Kidney (tissue), 14 donors: Measurements from ENCODE around the gene TBC1D9B. TPM values are rescaled to one million over a fixed set of nuclear protein-coding genes. Genes with fewer than 3 reads are reported as not detected.

Experiments used
- DNase-seq, 5 donors: peaks; one replicate each; pipeline ENCODE4 v3.0.0-alpha.2; 2013 to 2020
- FAIRE-seq: peaks from 2 replicates; lab custom pipeline; 2012; peaks lifted over from hg19 to GRCh38; lab: Jason Lieb, UNC
- H3K27ac ChIP-seq, 2 donors: one replicate each; pipeline ENCODE4 v1.7.0; 2013; ENCODE audit warnings: low read depth in 2 of 2, low read length in 2 of 2, inconsistent platforms in 1 of 2
- H3K27me3 ChIP-seq: one replicate; pipeline ENCODE4 v1.7.1; 2013; ENCODE audit warnings: low read length, inconsistent platforms; ENCODE audit not compliant: control insufficient read depth, insufficient read depth
- H3K36me3 ChIP-seq, 3 donors: one replicate each; pipeline versions ENCODE4 v1.7.0 to v1.7.1; 2013; ENCODE audit warnings: low read length in 3 of 3, control low read depth in 1 of 3, inconsistent platforms in 1 of 3; ENCODE audit not compliant: insufficient read depth in 3 of 3, control insufficient read depth in 2 of 3
- H3K4me1 ChIP-seq, 3 donors: one replicate each; pipeline versions ENCODE4 v1.7.0 to v1.7.1; 2013; ENCODE audit warnings: low read length in 3 of 3, inconsistent platforms in 1 of 3, low read depth in 1 of 3; ENCODE audit not compliant: control insufficient read depth in 2 of 3, insufficient read depth in 2 of 3
- H3K4me3 ChIP-seq, 3 donors: one replicate each; pipeline versions ENCODE4 v1.7.0 to v1.8.1; 2013; ENCODE audit warnings: low read length in 3 of 3, control low read depth in 1 of 3, inconsistent platforms in 1 of 3
- H3K9ac ChIP-seq, 3 donors: one replicate each; pipeline versions ENCODE4 v1.7.0 to v1.7.1; 2013; ENCODE audit warnings: low read length in 3 of 3, control low read depth in 1 of 3, inconsistent platforms in 1 of 3
- H3K9me3 ChIP-seq, 3 donors: one replicate each; pipeline versions ENCODE4 v1.7.0 to v1.7.1; 2013; ENCODE audit warnings: low read length in 3 of 3, control low read depth in 1 of 3, inconsistent platforms in 1 of 3; ENCODE audit not compliant: control insufficient read depth in 2 of 3, insufficient read depth in 1 of 3
- CTCF ChIP-seq: IDR thresholded peaks from 3 replicates; pipeline ENCODE4 v1.5.1; 2012; ENCODE audit warnings: mild to moderate bottlenecking, moderate library complexity, borderline replicate concordance; ENCODE audit not compliant: insufficient read depth; ENCODE audit errors: extremely low read depth
- intact Hi-C: fragments of 100-400 bp; cut with DNase I; formaldehyde crosslinking; loops from one replicate; pipeline ENCODE4 v1.11.1; 2022
- polyA plus RNA-seq: library from polyadenylated mRNA; stranded (reverse); fragments of 350-450 nt; fragmentation: Illumina TruSeq; extraction: RNeasy Lipid Tissue Mini Kit (QIAGEN cat#74804); gene quantifications from one replicate; pipeline ENCODE4 v1.2.3, GENCODE V29; 2014; ENCODE audit warnings: low read depth, low replicate concordance; ENCODE audit not compliant: insufficient read depth
- total RNA-seq: library from RNA; stranded (reverse); fragmentation: NEBNext Ultra II Directional; extraction: Animal tissue kit (Norgen Biotek cat#: 25700); gene quantifications from one replicate; pipeline ENCODE4 v1.2.1, GENCODE V29; 2021
- donor health status: control.
- donor health status: control.
- donor health status: control.
- donor health status: control.
- donor health status: control.
- donor health status: DM: yes; HTN: yes; CAD: no.
- donor health status: Normal renal cell carcinoma (clear cell type).

The TBC1D9B gene
- total and polyA plus RNA-seq, 2 donors from 2014 or later, result 49.5 to 117 TPM

- no peaks in the 10 kb centered on the region for H3K36me3 ChIP-seq
- intact Hi-C loops, result no loop called here
- H3K9ac ChIP-seq, result no peak overlapping the region
- no peak overlapping the region for H3K4me3 ChIP-seq
- no peak for TF ChIP-seq CTCF
- H3K27ac ChIP-seq, result no peak overlapping the region
- H3K27me3 ChIP-seq, result no peaks in the 10 kb centered on the region
- DNase-seq (no peak), FAIRE-seq (no peak)
- H3K4me1 ChIP-seq, result no peaks in the 10 kb centered on the region
- H3K9me3 ChIP-seq, result no peaks in the 10 kb centered on the region
Observed at GRCh38 chr5:179916523-179916922, 8.8 kb upstream of the TBC1D9B start.

- Histone ChIP-seq H3K9ac (no peak overlapping the region), H3K4me3 (no peak overlapping the region), H3K27ac (no peak overlapping the region), H3K36me3 (no peaks in the 10 kb centered on the region), H3K27me3 (no peaks in the 10 kb centered on the region), H3K4me1 (no peaks in the 10 kb centered on the region), H3K9me3 (no peaks in the 10 kb centered on the region)
- no peak for TF ChIP-seq CTCF
- no peak for FAIRE-seq
- intact Hi-C loops, result no loop called here
- no peak for DNase-seq
Observed at GRCh38 chr5:179915406-179915935, 7.8 kb upstream of the TBC1D9B start.

GRCh38 chr5:179914032-179914755 is 6.5 kb upstream of the TBC1D9B start:
- Histone ChIP-seq H3K27me3 (no peaks in the 10 kb centered on the region), H3K27ac (no peak overlapping the region), H3K36me3 (no peaks in the 10 kb centered on the region), H3K4me3 (no peak overlapping the region), H3K9me3 (no peaks in the 10 kb centered on the region), H3K4me1 (no peaks in the 10 kb centered on the region), H3K9ac (no peak overlapping the region)
- peak in 1 of 5 donors; percentile 30 for DNase-seq
- no peak for TF ChIP-seq CTCF
- intact Hi-C loops, result no loop called here
- no peak for FAIRE-seq
